IMR-90 (cell line): ENCODE data around the gene FADS6. TPM values are rescaled to one million over a fixed set of nuclear protein-coding genes. Genes with fewer than 3 reads are reported as not detected.

Experiments used
- ATAC-seq: fragments of 200-7000 bp; cut with Tn5 transposase; 2 replicates; pipeline ENCODE4 v1.9.1; 2020; ENCODE audit warnings: low read depth, mild to moderate bottlenecking, moderate library complexity
- BruUV-seq: library from RNA; stranded (reverse); fragments of 400-500 nt; replicated peaks from 2 replicates; lab custom pipeline; 2021; lab: Mats Ljungman, UMichigan
- CTCF ChIA-PET: fragments of 300-600 bp; formaldehyde crosslinking; extraction: SDS; loops from one replicate; lab custom pipeline; 2021; ENCODE audit warnings: antibody characterized with exemption; lab: Yijun Ruan, JAX
- POLR2A ChIA-PET: fragments of 300-600 bp; sonication (Branson Sonifier 250); formaldehyde crosslinking; loops from one replicate; lab custom pipeline; 2022; ENCODE audit warnings: antibody characterized with exemption; ENCODE audit not compliant: unreplicated experiment; lab: Charles Lee
- DNase-seq: peaks from one replicate; pipeline ENCODE4 v3.0.0; 2013
- H2AFZ ChIP-seq: replicated peaks from 2 replicates; pipeline ENCODE3; 2013; ENCODE audit warnings: low read length, mild to moderate bottlenecking; ENCODE audit not compliant: poor library complexity
- H2AK5ac ChIP-seq: 2 replicates; pipeline ENCODE4 v1.6.1; 2013; ENCODE audit warnings: low read depth, low read length, inconsistent platforms
- H2AK9ac ChIP-seq: replicated peaks from 2 replicates; pipeline ENCODE3; 2013; ENCODE audit warnings: mild to moderate bottlenecking, low read depth, low read length, moderate library complexity; ENCODE audit not compliant: poor library complexity
- H2BK120ac ChIP-seq: 2 replicates; pipeline ENCODE4 v1.6.1; 2013; ENCODE audit warnings: low read depth, low read length, inconsistent platforms
- H2BK15ac ChIP-seq: 3 replicates; pipeline ENCODE4 v1.6.1; 2013; ENCODE audit warnings: low read depth, low read length, inconsistent platforms
- H2BK20ac ChIP-seq: 2 replicates; pipeline ENCODE4 v1.6.1; 2013; ENCODE audit warnings: low read depth, mild to moderate bottlenecking, inconsistent platforms, low read length, moderate library complexity
- H2BK5ac ChIP-seq: 2 replicates; pipeline ENCODE4 v1.6.1; 2013; ENCODE audit warnings: mild to moderate bottlenecking, low read depth, low read length, inconsistent platforms; ENCODE audit not compliant: poor library complexity, severe bottlenecking
- H3K14ac ChIP-seq: replicated peaks from 2 replicates; pipeline ENCODE4 v1.6.1; 2013; ENCODE audit warnings: low read depth, low read length, inconsistent platforms
- H3K18ac ChIP-seq: 2 replicates; pipeline ENCODE4 v1.6.1; 2013; ENCODE audit warnings: low read depth, low read length, control low read depth
- H3K23ac ChIP-seq: 2 replicates; pipeline ENCODE4 v1.6.1; 2013; ENCODE audit warnings: low read depth, low read length, inconsistent platforms
- H3K27ac ChIP-seq: 2 replicates; pipeline ENCODE4 v1.5.1; 2013; ENCODE audit warnings: mild to moderate bottlenecking, control low read depth, low read length; ENCODE audit not compliant: insufficient read depth
- H3K27me3 ChIP-seq: 2 replicates; pipeline ENCODE4 v1.6.1; 2013; ENCODE audit warnings: low read length; ENCODE audit not compliant: control insufficient read depth, insufficient read depth
- H3K36me3 ChIP-seq: 2 replicates; pipeline ENCODE4 v1.6.1; 2013; ENCODE audit warnings: low read length, mixed read lengths; ENCODE audit not compliant: control insufficient read depth, insufficient read depth
- H3K4ac ChIP-seq: 2 replicates; pipeline ENCODE4 v1.6.1; 2013; ENCODE audit warnings: low read depth, low read length, inconsistent platforms
- H3K4me1 ChIP-seq: 2 replicates; pipeline ENCODE4 v1.6.1; 2013; ENCODE audit warnings: low read length, mixed read lengths; ENCODE audit not compliant: control insufficient read depth, insufficient read depth
- H3K4me2 ChIP-seq: 2 replicates; pipeline ENCODE4 v1.6.1; 2013; ENCODE audit warnings: low read depth, mild to moderate bottlenecking, control low read depth, low read length, moderate library complexity
- H3K4me3 ChIP-seq: 2 replicates; pipeline ENCODE4 v1.5.1; 2013; ENCODE audit warnings: low read depth, mild to moderate bottlenecking, control low read depth, low read length, moderate library complexity; ENCODE audit not compliant: insufficient read depth
- H3K56ac ChIP-seq: 2 replicates; pipeline ENCODE4 v1.6.1; 2013; ENCODE audit warnings: low read length, inconsistent platforms; ENCODE audit not compliant: insufficient read depth; ENCODE audit errors: extremely low read depth
- H3K79me1 ChIP-seq, 2 experiments: 2 replicates each; pipeline ENCODE4 v1.6.1; 2013; ENCODE audit warnings: low read length in 2 of 2, inconsistent platforms in 1 of 2, low read depth in 1 of 2
- H3K9ac ChIP-seq: 2 replicates; pipeline ENCODE4 v1.6.1; 2013; ENCODE audit warnings: low read depth, low read length, control low read depth
- H3K9me1 ChIP-seq: 2 replicates; pipeline ENCODE4 v1.6.1; 2013; ENCODE audit warnings: low read length, inconsistent platforms; ENCODE audit not compliant: insufficient read depth
- H3K9me3 ChIP-seq: 2 replicates; pipeline ENCODE4 v1.6.1; 2013; ENCODE audit warnings: low read length; ENCODE audit not compliant: control insufficient read depth, insufficient read depth
- H4K20me1 ChIP-seq: 2 replicates; pipeline ENCODE4 v1.6.1; 2013; ENCODE audit warnings: low read length, inconsistent platforms; ENCODE audit not compliant: insufficient read depth
- H4K5ac ChIP-seq: 2 replicates; pipeline ENCODE4 v1.6.1; 2013; ENCODE audit warnings: mild to moderate bottlenecking, low read depth, low read length, control low read depth
- H4K8ac ChIP-seq, 2 experiments: 2 replicates each; pipeline ENCODE4 v1.6.1; 2013; ENCODE audit warnings: low read depth in 2 of 2, low read length in 2 of 2, control low read depth in 1 of 2, inconsistent platforms in 1 of 2
- H4K91ac ChIP-seq: 2 replicates; pipeline ENCODE4 v1.6.1; 2013; ENCODE audit warnings: low read depth, low read length, inconsistent platforms; ENCODE audit not compliant: insufficient read depth
- CEBPB ChIP-seq: IDR thresholded peaks from 2 replicates; pipeline ENCODE4 v1.6.1; 2012; ENCODE audit warnings: low read depth, low read length, improper control_type of control experiment
- CHD1 ChIP-seq: IDR thresholded peaks from 2 replicates; pipeline ENCODE4 v1.6.1; 2012; ENCODE audit warnings: low read depth, low read length, improper control_type of control experiment
- MAZ ChIP-seq: IDR thresholded peaks from 2 replicates; pipeline ENCODE4 v1.6.1; 2012; ENCODE audit warnings: low read depth, mild to moderate bottlenecking, low read length, improper control_type of control experiment, moderate library complexity, borderline replicate concordance
- MXI1 ChIP-seq: IDR thresholded peaks from 2 replicates; pipeline ENCODE4 v1.6.1; 2012; ENCODE audit warnings: low read depth, mild to moderate bottlenecking, low read length, moderate library complexity, borderline replicate concordance
- NFE2L2 ChIP-seq: fragments of 150-350 bp; IDR thresholded peaks from 2 replicates; pipeline ENCODE4 v1.6.1; 2016; ENCODE audit warnings: low read depth, mild to moderate bottlenecking, low read length
- POLR2A ChIP-seq: IDR thresholded peaks from 2 replicates; pipeline ENCODE4 v1.6.1; 2012; ENCODE audit warnings: mild to moderate bottlenecking, low read depth, low read length
- RAD21 ChIP-seq: IDR thresholded peaks from 2 replicates; pipeline ENCODE4 v1.6.1; 2012; ENCODE audit warnings: low read length, improper control_type of control experiment
- WGBS, 2 experiments: methylation state at CpG; one replicate each; pipeline versions ENCODE4 v1.1.5 to v1.1.7; 2013; ENCODE audit warnings: missing lambda C conversion rate in 2 of 2; ENCODE audit not compliant: insufficient read length in 1 of 2; ENCODE audit errors: extremely low coverage in 2 of 2; 5-methylcytosine and 5-hydroxymethylcytosine counted together
- dilution Hi-C: fragments of 300-500 bp; cut with HindIII; formaldehyde crosslinking; loops from one replicate; pipeline ENCODE4 v1.14.3; 2018; ENCODE audit warnings: low sequenced_read_pairs; ENCODE audit not compliant: unreplicated experiment
- in situ Hi-C: fragments of 300-500 bp; cut with MboI; formaldehyde crosslinking; loops from 3 replicates; pipeline ENCODE4 v1.14.3; 2019; ENCODE audit warnings: low sequenced_read_pairs, inconsistent platforms, mixed read lengths
- intact Hi-C: fragments of 100-400 bp; cut with micrococcal nuclease; formaldehyde crosslinking; loops from 2 replicates; pipeline ENCODE4 v1.10.0; 2022
- polyA plus RNA-seq, 3 experiments: library from polyadenylated mRNA; depleted of rRNA; stranded (reverse); fragments of >200 nt; gene quantifications; 2 replicates each; pipeline ENCODE4 v1.2.3, GENCODE V29; 2012; ENCODE audit warnings: low replicate concordance in 1 of 3
- total RNA-seq: library from RNA; depleted of rRNA; stranded (reverse); fragments of >200 nt; gene quantifications from 2 replicates; pipeline ENCODE4 v1.2.3, GENCODE V29; 2012
- TF ChIP-seq, protein P1 (sequence below): fragments of 150-350 bp; IDR thresholded peaks from 2 replicates; pipeline ENCODE4 v1.6.1; 2016; ENCODE audit warnings: low read depth, mild to moderate bottlenecking, low read length, moderate library complexity, borderline replicate concordance

FADS6 gene
- total and polyA plus RNA-seq, 2 of the 4 experiments (the other 2 are of a cell fraction), result not detected

DNA sequence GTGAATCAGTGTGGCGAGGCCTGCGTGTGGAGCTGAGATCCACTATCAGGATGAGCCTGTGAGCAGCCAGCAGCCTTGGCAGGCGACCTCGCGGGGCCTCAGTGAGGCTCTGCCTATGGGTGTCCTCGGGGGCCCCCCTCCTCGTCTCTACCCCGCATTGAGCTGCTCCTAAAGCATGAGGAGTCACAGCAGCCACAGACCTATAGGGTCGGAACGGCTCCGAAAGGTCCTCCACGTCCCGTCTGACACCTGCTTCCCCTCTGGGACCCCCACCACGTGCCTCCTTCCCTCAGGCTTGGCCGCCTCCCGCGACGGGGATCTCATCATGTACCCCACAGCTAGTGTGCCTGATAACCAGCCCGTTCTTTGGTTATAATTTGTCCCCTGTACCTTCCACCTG lies 62.6 kb downstream of the FADS6 start:
- Histone ChIP-seq H2BK15ac (no peak overlapping the region), H3K27ac (no peak overlapping the region), H3K27me3 (no peaks in the 10 kb centered on the region), H4K20me1 (no peaks in the 10 kb centered on the region; the same call in 1 of the 2 replicates), H3K4me3 (no peak overlapping the region), H2BK20ac (no peak overlapping the region), H3K4me2 (no peak overlapping the region), H3K36me3 (peaks cover 6% of the 10 kb centered on the region), H3K18ac (no peak overlapping the region), H3K4ac (no peak overlapping the region), H3K9me1 (peaks cover 4% of the 10 kb centered on the region; the same call in 1 of the 2 replicates), H3K9me3 (no peaks in the 10 kb centered on the region), H4K8ac (no peak overlapping the region), H2BK5ac (no peak overlapping the region), H4K5ac (no peak overlapping the region), H2AK5ac (no peak overlapping the region), H4K91ac (no peak overlapping the region), H3K56ac (no peak overlapping the region), H3K79me1 (no peaks in the 10 kb centered on the region), H2AFZ (no peak overlapping the region), H3K9ac (no peak overlapping the region), H3K23ac (no peak overlapping the region), H2AK9ac (no peak overlapping the region), H2BK120ac (no peak overlapping the region), H3K14ac (no peak overlapping the region), H3K4me1 (peaks cover 4% of the 10 kb centered on the region)
- TF ChIP-seq POLR2A, result no peak
- no peak for TF ChIP-seq MAZ
- TF ChIP-seq MXI1, result no peak
- TF ChIP-seq, protein P1, sequence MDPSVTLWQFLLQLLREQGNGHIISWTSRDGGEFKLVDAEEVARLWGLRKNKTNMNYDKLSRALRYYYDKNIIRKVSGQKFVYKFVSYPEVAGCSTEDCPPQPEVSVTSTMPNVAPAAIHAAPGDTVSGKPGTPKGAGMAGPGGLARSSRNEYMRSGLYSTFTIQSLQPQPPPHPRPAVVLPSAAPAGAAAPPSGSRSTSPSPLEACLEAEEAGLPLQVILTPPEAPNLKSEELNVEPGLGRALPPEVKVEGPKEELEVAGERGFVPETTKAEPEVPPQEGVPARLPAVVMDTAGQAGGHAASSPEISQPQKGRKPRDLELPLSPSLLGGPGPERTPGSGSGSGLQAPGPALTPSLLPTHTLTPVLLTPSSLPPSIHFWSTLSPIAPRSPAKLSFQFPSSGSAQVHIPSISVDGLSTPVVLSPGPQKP, result no peak
- no peak for TF ChIP-seq CEBPB
- TF ChIP-seq NFE2L2, result no peak
- TF ChIP-seq CHD1, result no peak
- TF ChIP-seq RAD21, result no peak
- intact Hi-C loops (no loop called here), dilution Hi-C loops (no loop called here), in situ Hi-C loops (no loop called here)
- DNase-seq (no peak), ATAC-seq (no peak)
- ChIA-PET POLR2A (no interaction called here), CTCF (no interaction called here)
- WGBS, 2 experiments, result 89% methylated on average over 15 of the region's 19 CpGs; no CpG with 5 or more reads in 1 of the 2 experiments
- no TSS peak for BruUV-seq
